GM18508 (cell line): ENCODE results near the gene GNG8.

Experiments
- ATAC-seq: cut with Tn5 transposase; IDR thresholded peaks from one replicate; pipeline ENCODE4 v1.9.1; 2021; ENCODE audit warnings: moderate number of reproducible peaks; ENCODE audit not compliant: insufficient read depth, unreplicated experiment

GNG8 gene

DNA sequence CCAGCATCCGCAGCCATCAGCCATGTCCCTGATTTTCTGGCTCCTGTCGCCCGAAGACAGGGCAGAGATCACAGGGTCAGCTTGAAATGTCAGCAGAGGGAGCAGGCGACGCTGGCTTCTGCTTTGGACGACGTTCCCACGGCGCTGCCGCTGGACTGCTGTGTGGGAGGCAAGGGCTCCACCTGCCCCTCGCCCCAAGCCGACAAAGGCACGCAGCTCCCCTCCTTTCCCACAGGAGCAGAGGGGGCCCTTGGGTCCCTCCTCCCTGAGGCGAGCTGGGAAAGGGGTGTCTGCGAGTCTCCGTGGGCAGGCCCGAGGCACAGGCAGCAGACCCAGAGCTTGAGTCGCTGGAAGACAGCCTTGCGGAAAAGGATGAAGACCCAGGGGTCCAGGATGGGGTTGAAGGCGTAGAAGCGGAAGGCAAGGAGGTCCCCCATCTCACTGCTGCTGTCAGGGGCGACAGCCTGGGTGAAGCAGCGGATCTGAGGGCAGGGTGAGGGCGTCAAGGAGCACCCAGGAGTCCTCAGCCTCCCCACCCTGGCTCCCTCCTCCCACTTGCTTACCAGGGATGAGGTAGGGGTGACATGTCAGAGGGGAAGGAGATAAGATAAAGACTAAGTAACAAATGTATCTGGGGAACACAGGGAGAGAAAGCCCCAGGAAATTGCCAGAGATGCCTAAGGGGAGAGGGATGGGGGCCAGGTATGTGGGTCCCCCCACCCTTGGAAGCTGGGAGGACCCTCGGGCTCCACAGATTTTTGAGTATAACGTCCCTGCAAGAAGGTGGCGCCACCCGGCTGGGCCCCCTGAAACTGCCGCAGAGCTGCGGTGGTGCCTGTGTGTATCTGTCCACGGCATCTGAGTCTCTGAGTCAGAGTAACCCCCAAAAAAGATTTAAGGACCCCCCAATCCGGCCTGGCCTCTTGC, 14.5 kb downstream of the GNG8 start:
- ATAC-seq = no peak

DNA sequence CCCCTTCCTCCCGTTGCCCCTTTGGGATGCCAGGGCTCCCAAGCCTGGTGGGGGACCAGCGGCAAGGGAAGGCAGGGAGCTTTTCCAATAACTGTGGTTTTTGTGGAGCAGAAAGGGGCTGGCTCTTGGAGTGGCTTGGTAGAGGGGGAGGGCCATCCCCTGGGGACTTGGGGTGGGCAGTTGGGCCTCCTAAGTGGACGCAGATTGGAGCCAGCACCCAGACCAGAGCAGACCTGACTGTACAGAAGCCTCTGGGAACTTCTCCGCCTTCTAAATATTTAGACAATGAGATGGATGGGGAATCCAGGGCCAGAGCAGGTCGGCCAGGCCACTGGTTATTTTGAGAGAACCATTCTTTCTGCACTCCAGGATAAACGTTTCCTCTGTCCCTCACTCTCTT, 15.3 kb downstream of the GNG8 start:
- no peak for ATAC-seq

DNA sequence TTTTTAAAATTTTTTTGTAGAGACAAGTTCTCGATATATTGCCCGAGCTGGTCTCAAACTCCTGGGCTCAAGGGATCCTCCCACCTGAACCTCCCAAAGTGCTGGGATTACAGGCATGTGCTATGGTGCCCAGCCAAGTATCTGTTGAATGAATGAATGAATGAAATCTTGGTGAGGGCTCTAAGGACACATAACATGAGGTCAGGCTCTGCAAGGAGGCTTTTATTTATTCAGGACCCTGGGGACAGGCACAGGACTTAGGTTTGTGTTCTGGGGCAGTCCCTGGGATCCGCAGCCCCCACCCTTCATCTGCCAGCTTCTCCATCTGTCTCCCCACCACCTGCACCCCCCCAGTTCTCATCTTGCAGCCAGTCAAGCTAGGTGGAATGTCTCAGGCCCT, 15.7 kb downstream of the GNG8 start:
- ATAC-seq = no peak

DNA sequence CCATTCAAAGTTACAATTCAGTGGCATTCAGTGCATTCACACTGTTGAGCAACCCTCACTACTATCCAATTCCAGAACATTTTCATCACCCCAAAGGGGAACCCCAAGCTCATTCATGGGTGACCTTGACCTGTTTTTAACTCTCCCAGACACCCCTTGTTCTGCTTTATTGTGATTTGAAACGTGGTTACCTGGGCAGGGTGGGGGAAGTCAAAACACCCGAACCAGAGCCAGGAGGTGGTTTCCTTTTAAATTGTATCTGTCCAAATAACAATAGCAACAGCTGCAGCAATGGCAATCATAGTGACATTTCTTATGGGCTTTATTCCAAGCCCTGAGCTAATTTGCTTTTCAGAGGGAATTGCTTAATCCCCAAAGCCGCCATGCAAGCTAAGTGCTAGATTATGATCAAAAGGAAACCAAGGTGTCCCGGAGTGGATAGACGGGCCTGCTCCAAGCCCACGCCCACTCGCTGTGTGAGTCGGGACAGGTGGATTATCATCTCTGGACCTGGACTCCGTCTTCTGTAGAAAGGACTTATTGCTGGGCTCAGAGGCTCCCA, 17.3 kb downstream of the GNG8 start:
- no peak for ATAC-seq

DNA sequence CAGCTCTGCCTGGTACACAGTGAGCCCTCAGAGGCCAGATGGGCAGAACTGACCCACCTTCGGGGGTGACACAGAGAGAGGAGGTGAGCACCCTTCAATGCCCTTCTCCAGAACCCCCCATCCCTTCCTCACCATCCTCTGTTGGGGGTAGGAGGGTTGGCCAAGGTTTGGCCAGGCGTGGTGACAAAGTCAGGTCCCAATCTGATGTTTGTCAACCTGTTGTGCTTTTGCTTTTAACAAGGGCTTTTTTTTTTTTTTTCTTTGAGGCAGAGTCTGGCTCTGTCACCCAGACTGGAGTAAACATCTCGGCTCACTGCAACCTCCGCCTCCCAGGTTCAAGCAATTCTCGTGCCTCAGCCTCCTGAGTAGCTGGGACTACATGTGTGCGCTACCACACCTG, 18.4 kb downstream of the GNG8 start:
- ATAC-seq = no peak

DNA sequence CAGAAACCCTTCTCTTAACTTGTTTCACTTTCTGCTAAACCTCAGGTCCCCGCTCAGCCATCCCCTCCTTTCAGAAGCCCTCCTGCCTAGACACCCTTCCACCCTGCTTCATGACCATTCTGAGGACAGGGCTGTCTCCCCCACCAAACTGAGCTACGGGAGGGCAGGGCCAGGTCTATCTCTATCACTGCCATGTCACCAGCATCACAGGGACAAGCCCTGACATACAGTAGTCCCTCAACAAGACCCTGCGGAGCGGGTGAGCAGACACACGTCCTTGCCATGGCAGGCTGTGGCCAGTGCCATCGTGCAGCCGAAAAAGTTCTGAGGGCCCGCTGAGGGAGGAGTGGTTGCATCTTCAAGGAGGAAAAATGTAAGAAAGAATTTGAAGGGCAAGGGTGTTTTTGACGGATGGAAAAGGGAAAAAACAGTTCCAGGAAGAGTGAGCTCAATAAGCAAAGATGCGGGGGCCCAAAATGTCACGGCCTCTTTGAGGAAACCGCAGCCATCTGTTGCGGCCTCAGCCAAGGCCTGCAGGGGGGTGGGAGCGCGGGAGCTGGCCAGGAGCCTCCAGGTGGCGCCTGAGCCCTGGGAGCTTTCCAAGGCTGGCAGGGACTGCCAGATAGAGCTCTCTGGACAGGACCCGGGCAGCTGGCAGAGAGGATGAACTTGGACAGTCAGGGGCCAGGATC, 19.2 kb downstream of the GNG8 start:
- ATAC-seq = no peak

DNA sequence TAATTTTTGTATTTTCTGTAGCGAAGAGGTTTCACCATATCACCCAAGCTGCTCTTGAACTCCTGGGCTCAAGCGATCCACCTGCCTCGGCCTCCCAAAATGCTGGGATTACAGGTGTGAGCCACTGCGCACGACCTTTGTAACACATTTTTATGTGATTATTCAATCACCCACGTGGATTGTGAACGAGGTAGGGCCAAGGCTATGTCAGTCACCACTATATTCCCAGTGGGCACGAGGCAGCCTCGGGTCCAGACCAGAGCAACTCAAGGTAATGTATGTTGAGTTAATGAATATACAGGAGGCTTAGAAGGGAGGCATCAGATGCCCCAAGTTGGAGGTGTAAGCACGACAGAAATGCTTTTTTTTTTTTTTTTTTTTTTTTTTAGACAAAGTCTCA, 20.0 kb downstream of the GNG8 start:
- no peak for ATAC-seq

DNA sequence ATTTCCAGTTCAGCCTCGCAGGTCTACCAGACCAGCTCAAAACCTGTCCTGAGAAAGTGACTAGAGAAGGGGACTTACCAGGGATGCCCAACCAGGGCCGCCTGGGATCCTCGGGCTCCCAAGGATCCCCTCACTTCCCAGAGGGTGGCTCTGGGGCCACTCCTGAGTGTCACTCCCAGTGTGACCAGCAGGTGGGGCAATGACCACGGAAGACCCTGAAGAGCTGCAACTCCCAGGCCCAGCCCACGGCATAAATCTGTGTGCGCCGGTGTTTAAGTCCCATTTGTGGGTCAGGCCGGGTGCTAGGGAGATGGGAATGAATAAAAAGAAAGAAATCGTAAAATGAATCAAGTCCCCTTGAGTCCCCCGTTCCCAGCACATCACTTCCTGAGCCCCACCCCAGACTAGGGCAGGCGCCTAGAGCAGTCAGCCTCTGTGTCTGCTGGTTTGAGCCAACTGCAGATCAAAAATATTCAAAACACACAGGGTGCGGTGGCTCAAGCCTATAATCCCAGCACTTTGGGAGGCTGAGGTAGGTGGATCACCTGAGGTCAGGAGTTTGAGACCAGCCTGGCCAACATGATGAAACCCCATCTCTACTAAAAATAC, 21.8 kb downstream of the GNG8 start:
- no peak for ATAC-seq

DNA sequence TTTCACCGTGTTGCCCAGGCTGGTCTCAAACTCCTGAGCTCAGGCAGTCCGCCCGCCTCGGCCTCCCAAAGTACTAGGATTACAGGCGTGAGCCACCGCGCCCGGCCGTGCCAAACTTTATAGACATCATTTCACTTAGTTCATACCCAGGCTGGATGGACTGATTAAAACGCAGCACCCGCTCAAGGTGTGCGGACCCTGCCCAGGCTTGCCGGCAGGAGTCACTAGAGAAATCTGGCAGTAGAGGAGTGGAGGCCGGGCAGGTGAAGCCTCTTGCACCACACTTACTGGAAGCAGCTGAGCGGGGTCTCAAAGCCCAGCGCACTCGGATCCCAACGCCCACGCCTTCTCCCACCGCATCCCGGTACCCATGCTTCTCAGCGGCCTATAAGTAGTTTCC, 22.5 kb downstream of the GNG8 start:
- ATAC-seq = no peak

DNA sequence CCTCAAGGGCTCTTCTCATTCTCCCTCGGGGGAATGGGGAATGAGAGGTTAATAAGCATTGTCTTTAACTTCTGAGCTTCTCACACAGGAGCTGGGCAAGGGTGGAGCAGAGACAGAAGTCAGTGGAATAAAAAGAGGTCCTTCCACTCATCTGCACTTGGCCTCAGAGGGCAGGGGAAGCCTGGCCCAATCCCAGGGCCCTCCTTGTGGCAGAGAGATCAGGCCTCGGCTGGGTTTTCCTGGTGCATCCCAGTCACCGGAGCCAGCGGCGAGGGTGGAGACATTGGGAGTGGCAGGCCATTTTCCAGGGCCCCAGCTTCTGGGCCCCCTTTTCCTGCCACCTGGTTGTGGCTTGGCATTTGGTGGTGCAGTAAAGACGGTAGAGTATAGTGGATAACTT, 24.2 kb downstream of the GNG8 start:
- no peak for ATAC-seq

DNA sequence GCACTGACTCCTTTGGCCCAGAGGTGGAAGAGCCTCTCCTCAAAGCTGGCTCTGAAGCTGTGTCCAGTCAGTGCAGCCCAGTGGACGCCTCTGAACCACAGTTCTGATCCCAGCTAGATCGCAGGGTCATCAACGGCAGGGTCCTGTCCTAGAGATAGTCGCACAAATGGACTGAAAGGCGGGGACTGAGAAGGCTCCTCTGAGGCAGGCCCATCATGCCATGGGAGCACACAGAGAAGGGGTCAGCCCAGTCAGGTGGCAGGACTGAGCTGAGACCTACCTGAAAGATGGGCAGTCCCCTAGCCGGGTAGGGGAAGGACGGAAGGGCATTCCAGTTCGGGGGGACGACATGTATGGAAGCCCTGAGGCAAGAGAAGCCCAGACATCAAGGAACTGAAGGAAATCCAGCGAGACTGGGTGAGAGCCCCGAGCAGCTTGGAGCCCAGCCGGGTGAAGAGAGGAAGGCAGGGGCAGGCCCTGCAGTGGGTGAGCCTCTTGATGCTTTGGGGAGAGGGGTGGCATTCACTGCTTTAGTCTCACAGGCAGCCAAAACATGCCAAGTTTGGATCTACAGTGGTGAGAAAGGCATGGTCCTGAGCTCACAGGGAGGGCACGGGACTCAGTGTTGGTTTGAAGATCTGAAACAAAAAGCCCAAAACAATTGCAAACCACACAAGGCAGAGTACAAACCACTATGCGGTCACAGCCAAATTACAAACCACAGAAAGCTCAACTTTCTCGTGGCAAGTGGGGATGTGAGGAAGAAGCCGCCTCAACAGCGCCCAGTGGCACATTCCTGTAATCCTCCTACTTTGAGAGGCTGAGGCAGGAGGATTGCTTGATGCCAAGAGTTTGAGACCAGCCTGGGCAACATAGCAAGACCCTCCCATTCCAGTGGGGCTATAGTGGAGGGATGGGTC, 24.9 kb downstream of the GNG8 start:
- ATAC-seq = no peak

DNA sequence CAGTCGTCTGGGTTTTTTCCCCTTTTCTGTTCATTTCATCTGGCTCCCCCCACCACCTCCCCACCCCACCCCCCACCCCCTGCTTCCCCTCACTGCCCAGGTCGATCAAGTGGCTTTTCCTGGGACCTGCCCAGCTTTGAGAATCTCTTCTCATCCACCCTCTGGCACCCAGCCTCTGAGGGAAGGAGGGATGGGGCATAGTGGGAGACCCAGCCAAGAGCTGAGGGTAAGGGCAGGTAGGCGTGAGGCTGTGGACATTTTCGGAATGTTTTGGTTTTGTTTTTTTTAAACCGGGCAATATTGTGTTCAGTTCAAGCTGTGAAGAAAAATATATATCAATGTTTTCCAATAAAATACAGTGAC, 25.6 kb downstream of the GNG8 start:
- no peak for ATAC-seq

DNA sequence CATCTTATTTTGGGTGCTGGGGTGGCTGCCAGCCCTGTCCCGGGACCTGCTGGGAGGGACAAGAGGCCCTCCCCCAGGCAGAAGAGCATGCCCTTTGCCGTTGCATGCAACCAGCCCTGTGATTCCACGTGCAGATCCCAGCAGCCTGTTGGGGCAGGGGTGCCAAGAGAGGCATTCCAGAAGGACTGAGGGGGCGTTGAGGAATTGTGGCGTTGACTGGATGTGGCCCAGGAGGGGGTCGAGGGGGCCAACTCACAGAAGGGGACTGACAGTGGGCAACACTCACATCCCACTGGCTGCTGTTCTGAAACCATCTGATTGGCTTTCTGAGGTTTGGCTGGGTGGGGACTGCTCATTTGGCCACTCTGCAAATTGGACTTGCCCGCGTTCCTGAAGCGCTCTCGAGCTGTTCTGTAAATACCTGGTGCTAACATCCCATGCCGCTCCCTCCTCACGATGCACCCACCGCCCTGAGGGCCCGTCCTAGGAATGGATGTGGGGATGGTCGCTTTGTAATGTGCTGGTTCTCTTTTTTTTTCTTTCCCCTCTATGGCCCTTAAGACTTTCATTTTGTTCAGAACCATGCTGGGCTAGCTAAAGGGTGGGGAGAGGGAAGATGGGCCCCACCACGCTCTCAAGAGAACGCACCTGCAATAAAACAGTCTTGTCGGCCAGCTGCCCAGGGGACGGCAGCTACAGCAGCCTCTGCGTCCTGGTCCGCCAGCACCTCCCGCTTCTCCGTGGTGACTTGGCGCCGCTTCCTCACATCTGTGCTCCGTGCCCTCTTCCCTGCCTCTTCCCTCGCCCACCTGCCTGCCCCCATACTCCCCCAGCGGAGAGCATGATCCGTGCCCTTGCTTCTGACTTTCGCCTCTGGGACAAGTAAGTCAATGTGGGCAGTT, 26.2 kb downstream of the GNG8 start:
- no peak for ATAC-seq

DNA sequence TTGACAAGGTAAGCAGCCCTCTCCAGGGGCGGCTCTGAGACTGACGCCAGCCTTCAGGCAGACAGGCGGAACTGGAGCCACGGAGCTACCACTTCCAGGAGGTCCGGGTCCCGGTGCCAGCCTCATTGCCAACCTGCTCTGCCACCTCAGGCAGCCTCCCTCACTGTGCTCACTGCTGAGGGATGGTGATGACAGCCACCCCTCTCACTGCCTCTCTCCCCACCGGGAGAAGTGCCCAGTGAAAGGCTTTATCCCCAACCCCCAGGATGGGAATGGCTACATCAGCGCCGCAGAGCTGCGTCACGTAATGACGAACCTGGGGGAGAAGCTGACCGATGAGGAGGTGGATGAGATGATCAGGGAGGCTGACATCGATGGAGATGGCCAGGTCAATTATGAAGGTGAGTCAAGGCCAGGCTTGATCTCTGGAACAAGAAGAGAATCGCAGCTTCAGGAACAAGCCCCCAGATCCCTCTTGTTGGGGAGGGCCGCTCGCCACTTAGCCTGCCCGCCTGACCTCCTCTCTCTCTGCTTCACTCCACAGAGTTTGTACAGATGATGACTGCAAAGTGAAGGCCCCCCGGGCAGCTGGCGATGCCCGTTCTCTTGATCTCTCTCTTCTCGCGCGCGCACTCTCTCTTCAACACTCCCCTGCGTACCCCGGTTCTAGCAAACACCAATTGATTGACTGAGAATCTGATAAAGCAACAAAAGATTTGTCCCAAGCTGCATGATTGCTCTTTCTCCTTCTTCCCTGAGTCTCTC, 27.2 kb downstream of the GNG8 start:
- no peak for ATAC-seq

DNA sequence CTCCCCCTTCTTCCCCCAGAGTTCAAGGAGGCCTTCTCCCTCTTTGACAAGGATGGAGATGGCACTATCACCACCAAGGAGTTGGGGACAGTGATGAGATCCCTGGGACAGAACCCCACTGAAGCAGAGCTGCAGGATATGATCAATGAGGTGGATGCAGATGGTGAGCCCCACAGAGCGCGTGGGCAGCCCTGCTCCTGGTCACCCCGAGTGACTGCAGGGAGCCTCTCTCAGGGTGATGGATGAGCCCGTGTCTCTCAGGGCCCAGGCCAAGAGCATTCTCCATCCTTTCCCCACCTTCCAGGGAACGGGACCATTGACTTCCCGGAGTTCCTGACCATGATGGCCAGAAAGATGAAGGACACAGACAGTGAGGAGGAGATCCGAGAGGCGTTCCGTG, 27.8 kb downstream of the GNG8 start:
- no peak for ATAC-seq

DNA sequence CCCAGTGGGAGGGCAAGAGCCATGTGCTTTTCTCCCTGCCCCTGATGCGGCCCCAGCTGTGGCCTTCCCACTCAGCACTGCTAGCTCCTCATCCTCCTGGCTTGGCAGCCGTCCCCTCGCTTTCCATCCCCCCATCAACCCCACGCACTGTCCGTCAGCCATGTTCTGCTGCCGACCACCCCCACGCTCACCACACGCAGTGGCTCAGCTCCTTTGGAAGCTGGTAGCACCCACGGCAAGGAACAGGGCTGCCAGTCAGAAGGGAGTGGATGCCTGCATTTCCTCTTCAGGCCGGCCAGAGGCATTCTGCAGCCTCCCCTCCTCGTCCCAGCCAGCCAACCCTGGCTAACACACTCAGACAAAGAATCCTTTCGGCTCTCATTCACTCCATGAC, 28.6 kb downstream of the GNG8 start:
- ATAC-seq = no peak

DNA sequence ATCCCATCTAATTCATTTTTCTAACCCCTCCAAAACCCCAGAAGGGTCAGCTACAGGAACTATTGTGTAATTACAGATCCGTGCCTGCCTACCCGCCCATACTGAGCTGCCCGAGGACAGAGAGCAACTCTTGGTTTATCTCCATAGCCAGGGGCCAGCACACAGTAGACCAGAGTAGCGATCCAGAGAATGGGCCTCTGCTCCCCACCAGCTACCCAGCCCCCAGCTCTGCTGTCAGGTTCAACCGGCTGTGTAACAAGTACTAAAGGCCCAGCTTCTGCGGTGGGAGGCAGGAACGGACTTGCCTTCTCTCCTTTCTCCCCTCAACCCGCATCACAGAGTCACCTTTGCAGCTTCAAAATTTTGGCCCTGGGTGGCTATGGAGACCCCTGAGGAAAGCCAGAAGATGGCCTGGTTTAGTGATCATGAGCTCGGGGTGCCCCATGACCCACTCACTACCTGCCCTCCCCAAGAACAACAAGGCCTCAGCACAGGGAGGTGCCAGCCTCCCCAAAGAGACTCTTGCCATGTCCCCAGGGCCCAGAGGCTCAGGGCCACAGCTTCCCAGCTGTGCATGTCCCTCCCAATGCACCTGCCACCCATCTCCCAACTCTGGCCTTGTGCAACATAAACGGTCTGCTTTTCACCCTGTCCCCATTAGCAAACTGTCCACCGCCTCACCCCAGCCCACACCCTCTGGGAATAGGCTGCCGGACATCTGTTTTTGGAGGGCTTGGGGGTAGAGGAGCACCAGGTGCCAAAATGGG, 29.1 kb downstream of the GNG8 start:
- ATAC-seq = no peak

DNA sequence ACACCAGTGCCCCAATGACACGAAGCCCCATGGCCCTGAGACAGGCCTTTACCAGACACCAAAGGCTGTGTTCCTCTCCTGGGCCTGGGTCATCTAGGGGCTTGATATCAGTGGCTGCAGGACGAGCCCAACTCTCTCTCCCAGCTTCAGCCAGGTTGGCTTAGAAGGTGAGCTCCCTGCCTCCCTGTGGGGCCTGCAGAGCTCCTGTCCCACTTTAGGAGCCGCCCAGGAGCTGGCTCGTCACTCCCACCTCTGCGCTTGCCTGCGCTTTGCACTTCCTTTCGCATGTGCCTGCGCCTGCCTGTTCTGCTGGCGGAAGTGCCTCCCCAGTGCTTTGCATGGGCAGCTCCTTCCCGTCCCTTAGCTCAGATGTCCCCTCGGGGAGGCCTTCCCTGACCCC, 30.0 kb downstream of the GNG8 start:
- ATAC-seq = no peak
